Endothelial cell (in vitro differentiated cells): Measurements from ENCODE around the gene ANGPTL8. TPM values are rescaled to one million over a fixed set of nuclear protein-coding genes. Genes with fewer than 3 reads are reported as not detected.
A peak's percentile ranks its signal among the peaks of the same experiment; 100 is the strongest.

Experiments used
- DNase-seq: peaks from one replicate; pipeline ENCODE4 v3.0.0; 2021; ENCODE audit warnings: low spot score
- H3K27ac Mint-ChIP-seq: one replicate; pipeline ENCODE4 v1.8.0; 2021; ENCODE audit warnings: mixed read lengths, inconsistent platforms; ENCODE audit not compliant: unreplicated experiment
- H3K27me3 Mint-ChIP-seq: one replicate; pipeline ENCODE4 v1.8.0; 2021; ENCODE audit warnings: mild to moderate bottlenecking, moderate library complexity, mixed read lengths, inconsistent platforms; ENCODE audit not compliant: unreplicated experiment
- H3K36me3 Mint-ChIP-seq: one replicate; pipeline ENCODE4 v1.8.0; 2021; ENCODE audit warnings: mild to moderate bottlenecking, low read depth, mixed read lengths, inconsistent platforms; ENCODE audit not compliant: unreplicated experiment
- H3K4me1 Mint-ChIP-seq: one replicate; pipeline ENCODE4 v1.8.0; 2021; ENCODE audit warnings: mild to moderate bottlenecking, mixed read lengths, inconsistent platforms; ENCODE audit not compliant: unreplicated experiment
- H3K4me3 Mint-ChIP-seq: one replicate; pipeline ENCODE4 v1.8.0; 2021; ENCODE audit warnings: mild to moderate bottlenecking, mixed read lengths, inconsistent platforms; ENCODE audit not compliant: unreplicated experiment
- H3K9me3 Mint-ChIP-seq: one replicate; pipeline ENCODE4 v1.8.0; 2021; ENCODE audit warnings: mixed read lengths, inconsistent platforms; ENCODE audit not compliant: unreplicated experiment
- total RNA-seq: library from RNA; stranded (reverse); fragmentation: NEBNext Ultra II Directional; extraction: Animal tissue kit (Norgen Biotek cat#: 25700); gene quantifications from one replicate; pipeline ENCODE4 v1.2.1, GENCODE V29; 2021; ENCODE audit not compliant: unreplicated experiment
- TF ChIP-seq, protein P1 (sequence below): fragments of 200-600 bp; sonication (generic); IDR thresholded peaks from one replicate; pipeline ENCODE4 v1.5.0; 2021; ENCODE audit warnings: antibody characterized with exemption; ENCODE audit not compliant: unreplicated experiment

ANGPTL8 gene
- total RNA-seq, 1 donor from 2014 or later = not detected

GRCh38 chr19:11203194-11204075 is 36.0 kb upstream of the ANGPTL8 start:
- Mint-ChIP-seq H3K4me3 (no peak overlapping the region), H3K4me1 (peaks cover 3% of the 10 kb centered on the region), H3K9me3 (no peaks in the 10 kb centered on the region), H3K27ac (no peak overlapping the region), H3K27me3 (peaks cover 18% of the 10 kb centered on the region), H3K36me3 (peaks cover 32% of the 10 kb centered on the region)
- TF ChIP-seq, protein P1, sequence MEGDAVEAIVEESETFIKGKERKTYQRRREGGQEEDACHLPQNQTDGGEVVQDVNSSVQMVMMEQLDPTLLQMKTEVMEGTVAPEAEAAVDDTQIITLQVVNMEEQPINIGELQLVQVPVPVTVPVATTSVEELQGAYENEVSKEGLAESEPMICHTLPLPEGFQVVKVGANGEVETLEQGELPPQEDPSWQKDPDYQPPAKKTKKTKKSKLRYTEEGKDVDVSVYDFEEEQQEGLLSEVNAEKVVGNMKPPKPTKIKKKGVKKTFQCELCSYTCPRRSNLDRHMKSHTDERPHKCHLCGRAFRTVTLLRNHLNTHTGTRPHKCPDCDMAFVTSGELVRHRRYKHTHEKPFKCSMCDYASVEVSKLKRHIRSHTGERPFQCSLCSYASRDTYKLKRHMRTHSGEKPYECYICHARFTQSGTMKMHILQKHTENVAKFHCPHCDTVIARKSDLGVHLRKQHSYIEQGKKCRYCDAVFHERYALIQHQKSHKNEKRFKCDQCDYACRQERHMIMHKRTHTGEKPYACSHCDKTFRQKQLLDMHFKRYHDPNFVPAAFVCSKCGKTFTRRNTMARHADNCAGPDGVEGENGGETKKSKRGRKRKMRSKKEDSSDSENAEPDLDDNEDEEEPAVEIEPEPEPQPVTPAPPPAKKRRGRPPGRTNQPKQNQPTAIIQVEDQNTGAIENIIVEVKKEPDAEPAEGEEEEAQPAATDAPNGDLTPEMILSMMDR = peak; percentile 60
- DNase-seq = peak; percentile 72

DNA sequence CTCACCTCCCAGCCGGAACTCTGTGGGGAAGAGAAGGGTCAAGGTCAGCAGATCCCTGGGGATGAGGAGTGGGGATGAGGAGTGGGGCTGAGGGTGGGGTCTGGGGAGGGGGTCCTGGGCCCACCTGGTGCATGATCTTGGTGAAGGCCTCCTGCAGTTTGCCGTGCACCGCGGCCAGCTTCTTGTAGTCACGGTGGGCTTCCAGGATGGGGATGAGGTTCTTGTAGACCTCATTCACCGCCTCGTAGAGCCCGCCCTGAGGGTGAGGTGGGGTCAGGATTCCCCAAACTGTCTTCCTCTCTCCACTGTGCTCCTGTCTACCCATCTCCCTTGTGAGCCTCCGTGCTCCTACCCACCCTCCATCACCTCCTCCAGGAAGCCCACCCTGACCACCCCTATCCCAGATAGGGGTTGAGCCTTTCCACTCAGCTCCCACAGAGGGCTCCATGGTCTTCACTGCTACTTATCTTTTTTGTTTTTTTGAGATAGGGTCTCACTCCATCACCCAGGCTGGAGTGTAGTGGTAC is 35.3 kb upstream of the ANGPTL8 start:
- Mint-ChIP-seq H3K9me3 (no peaks in the 10 kb centered on the region), H3K36me3 (peaks cover 35% of the 10 kb centered on the region), H3K27ac (no peak overlapping the region), H3K27me3 (peaks cover 18% of the 10 kb centered on the region), H3K4me1 (peaks cover 3% of the 10 kb centered on the region), H3K4me3 (no peak overlapping the region)
- DNase-seq = no peak
- TF ChIP-seq, protein P1 = peak; percentile 12

DNA sequence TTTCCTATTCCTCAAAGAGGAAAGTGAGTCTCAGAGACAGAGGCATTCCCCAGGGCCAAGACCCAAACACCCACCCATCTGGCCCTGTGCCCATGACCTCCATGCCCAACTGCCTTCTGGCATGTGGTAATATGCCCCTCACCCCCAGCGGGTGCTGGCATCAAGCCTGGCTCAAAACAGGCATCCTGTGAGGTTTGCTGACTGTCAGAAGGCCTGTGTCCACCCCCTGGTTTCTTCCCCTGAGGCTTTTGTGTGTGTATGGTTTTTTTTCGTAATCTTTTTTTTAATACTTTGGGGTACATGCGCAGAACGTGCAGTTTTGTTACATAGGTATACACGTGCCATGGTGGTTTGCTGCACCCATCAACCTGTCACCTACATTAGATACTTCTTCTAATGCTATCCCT is 34.5 kb upstream of the ANGPTL8 start:
- H3K27ac Mint-ChIP-seq = no peak overlapping the region
- no peak overlapping the region for H3K4me3 Mint-ChIP-seq
- H3K36me3 Mint-ChIP-seq = peaks cover 36% of the 10 kb centered on the region
- peaks cover 14% of the 10 kb centered on the region for H3K27me3 Mint-ChIP-seq
- no peaks in the 10 kb centered on the region for H3K4me1 Mint-ChIP-seq
- no peak for DNase-seq
- TF ChIP-seq, protein P1 = no peak
- H3K9me3 Mint-ChIP-seq = no peaks in the 10 kb centered on the region

GRCh38 chr19:11205939-11206570 is 33.4 kb upstream of the ANGPTL8 start:
- DNase-seq = no peak
- Mint-ChIP-seq H3K36me3 (peaks cover 44% of the 10 kb centered on the region), H3K9me3 (no peaks in the 10 kb centered on the region), H3K4me1 (peaks cover 3% of the 10 kb centered on the region), H3K4me3 (peak overlapping the region; percentile 17), H3K27me3 (peaks cover 23% of the 10 kb centered on the region), H3K27ac (no peak overlapping the region)
- TF ChIP-seq, protein P1 = no peak
